T-cell (primary cell): ENCODE measurements around the gene PDHA1. TPM values are rescaled to one million over a fixed set of nuclear protein-coding genes. Genes with fewer than 3 reads are reported as not detected.

Experiments
- ATAC-seq, 4 experiments: fragments of 200-7000 bp in 3 of 4; fragments of 150-1000 bp in 1 of 4; cut with Tn5 transposase; replicated peaks in 1 of 4; 1 replicate in 3 of 4; 2 replicates in 1 of 4; pipeline ENCODE4 v1.10.0; 2021; ENCODE audit warnings: moderate library complexity in 3 of 4, mild to moderate bottlenecking in 2 of 4, moderate number of reproducible peaks in 1 of 4
- CTCF ChIA-PET, 2 donors: fragments of 300-600 bp; sonication (Branson Sonifier 250); formaldehyde crosslinking; loops; one replicate each; lab custom pipeline; 2022; ENCODE audit warnings: antibody characterized with exemption in 2 of 2; lab: Charles Lee
- POLR2A ChIA-PET, 2 donors: fragments of 300-600 bp; sonication (Branson Sonifier 250); formaldehyde crosslinking; loops; one replicate each; lab custom pipeline; 2022; ENCODE audit warnings: antibody characterized with exemption in 2 of 2; lab: Charles Lee
- DNase-seq, 35 experiments: peaks; one replicate each; pipeline versions ENCODE4 v3.0.0 to v3.0.0-alpha.2; 2013 to 2023
- H3K27ac ChIP-seq: one replicate; pipeline ENCODE4 v1.5.1; 2013; ENCODE audit warnings: low read length
- H3K27me3 ChIP-seq, 2 experiments: replicated peaks in 1 of 2; 1 replicate in 1 of 2; 2 replicates in 1 of 2; pipeline versions ENCODE4 v1.6.1 to v1.7.0; 2013; ENCODE audit warnings: low read length in 1 of 2, mixed read lengths in 1 of 2; ENCODE audit not compliant: control insufficient read depth in 2 of 2, insufficient read depth in 2 of 2; ENCODE audit errors: extremely low read depth in 1 of 2
- H3K36me3 ChIP-seq, 2 donors: 1 replicate in 1 of 2; 2 replicates in 1 of 2; pipeline versions ENCODE4 v1.6.1 to v1.7.0; 2013; ENCODE audit warnings: low read length in 1 of 2; ENCODE audit not compliant: control insufficient read depth in 2 of 2, insufficient read depth in 1 of 2; ENCODE audit errors: extremely low read depth in 1 of 2
- H3K4me1 ChIP-seq, 2 experiments: 1 replicate in 1 of 2; 2 replicates in 1 of 2; pipeline versions ENCODE4 v1.6.1 to v1.7.0; 2013; ENCODE audit warnings: low read length in 2 of 2, mixed read lengths in 1 of 2; ENCODE audit not compliant: insufficient read depth in 2 of 2, control insufficient read depth in 1 of 2; ENCODE audit errors: extremely low read depth in 1 of 2
- H3K4me3 ChIP-seq, 2 donors: 1 replicate in 1 of 2; 2 replicates in 1 of 2; pipeline versions ENCODE4 v1.5.1 to v1.7.0; 2013; ENCODE audit warnings: mild to moderate bottlenecking in 2 of 2, low read length in 1 of 2, moderate library complexity in 1 of 2; ENCODE audit not compliant: control insufficient read depth in 1 of 2; ENCODE audit errors: extremely low read depth in 1 of 2
- H3K9me3 ChIP-seq: 2 replicates; pipeline ENCODE4 v1.7.0; 2013
- H3K27ac Mint-ChIP-seq, 2 donors: one replicate each; pipeline ENCODE4 v1.8.0; 2020 to 2021; ENCODE audit warnings: mild to moderate bottlenecking in 2 of 2, mixed read lengths in 2 of 2
- H3K27me3 Mint-ChIP-seq, 2 donors: one replicate each; pipeline ENCODE4 v1.8.0; 2021 to 2022; ENCODE audit warnings: mixed read lengths in 2 of 2
- H3K36me3 Mint-ChIP-seq: one replicate; pipeline ENCODE4 v1.8.0; 2021; ENCODE audit warnings: mixed read lengths
- H3K4me1 Mint-ChIP-seq, 3 donors: one replicate each; pipeline ENCODE4 v1.8.0; 2020 to 2022; ENCODE audit warnings: mixed read lengths in 3 of 3, mild to moderate bottlenecking in 1 of 3
- H3K4me3 Mint-ChIP-seq, 3 donors: one replicate each; pipeline ENCODE4 v1.8.0; 2020 to 2022; ENCODE audit warnings: mild to moderate bottlenecking in 3 of 3, mixed read lengths in 3 of 3, moderate library complexity in 3 of 3
- H3K9me3 Mint-ChIP-seq, 3 donors: one replicate each; pipeline ENCODE4 v1.8.0; 2020 to 2022; ENCODE audit warnings: mixed read lengths in 3 of 3
- WGBS: methylation state at CpG from one replicate; pipeline ENCODE4 v1.1.5; 2013; ENCODE audit warnings: missing lambda C conversion rate; ENCODE audit not compliant: insufficient coverage; 5-methylcytosine and 5-hydroxymethylcytosine counted together
- total RNA-seq, 35 experiments: library from RNA in 6 of 35; stranded (reverse) in 6 of 35; fragments of 120-200 nt in 1 of 35; gene quantifications; one replicate each; pipeline versions ENCODE4 v1.2.1 to v1.2.4 and lab custom pipeline; 2013 to 2026

Gene PDHA1
- 100 to 1,000 TPM in 3 of 5 donors, 10 to 100 TPM in 2; 84.0 to 120 (median 114) TPM for total RNA-seq
- total RNA-seq (2013): 96.4 TPM
- total RNA-seq (lab: John Stamatoyannopoulos, UW): 49.3 to 141 (median 63.6) reads per million in 29 experiments

DNA sequence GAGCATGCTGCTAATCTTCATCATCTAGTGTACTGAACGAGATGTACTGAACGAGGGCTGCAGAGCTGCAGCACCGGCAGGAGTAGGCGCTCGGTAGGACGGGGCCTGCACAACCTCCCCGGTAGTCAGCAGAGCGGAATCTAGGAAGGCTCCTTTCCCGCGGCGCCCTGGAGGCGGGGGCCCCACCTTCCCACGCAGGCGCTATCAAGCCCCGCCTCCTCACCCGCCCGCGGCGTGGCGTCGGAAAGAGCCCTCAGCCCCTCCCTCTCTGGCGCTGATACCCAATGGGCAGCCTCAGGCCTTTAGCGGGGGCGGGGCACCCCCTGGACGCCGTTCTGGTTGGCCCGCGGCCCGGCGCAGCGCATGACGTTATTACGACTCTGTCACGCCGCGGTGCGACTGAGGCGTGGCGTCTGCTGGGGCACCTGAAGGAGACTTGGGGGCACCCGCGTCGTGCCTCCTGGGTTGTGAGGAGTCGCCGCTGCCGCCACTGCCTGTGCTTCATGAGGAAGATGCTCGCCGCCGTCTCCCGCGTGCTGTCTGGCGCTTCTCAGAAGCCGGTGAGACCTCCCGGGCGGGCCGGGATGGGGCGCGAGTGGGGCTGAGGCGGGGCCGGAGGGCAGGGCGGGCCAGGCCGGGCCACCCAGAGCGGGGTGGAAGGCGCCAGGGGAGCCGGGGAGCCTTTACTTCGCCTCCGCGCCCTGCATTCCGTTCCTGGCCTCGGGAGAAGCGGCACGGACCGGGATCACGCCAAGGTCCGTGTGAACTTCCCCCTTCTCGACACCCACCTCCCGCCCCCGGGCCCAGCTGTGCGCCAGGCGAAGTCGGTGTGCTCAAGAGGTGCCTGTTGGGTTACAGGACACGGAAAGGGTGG, at the start of gene PDHA1:
Gene PDHA1 (plus strand): TSS at position 393 of the 874 bp plus-strand sequence. CDS start 111 bp downstream, at position 504.
- Mint-ChIP-seq H3K27me3 (peaks cover 0 to 21% of the 10 kb centered on the region in 2 donors), H3K9me3 (no peaks in the 10 kb centered on the region), H3K4me1 (peaks cover 16 to 26% (median 24%) of the 10 kb centered on the region in 3 donors), H3K36me3 (no peaks in the 10 kb centered on the region), H3K4me3 (peak within 1 kb of the TSS; percentile 84 to 86 (median 86)), H3K27ac (peak within 1 kb of the TSS; percentile 79 to 91)
- ATAC-seq (peak; percentile 94 to 99 (median 98)), DNase-seq (peak; percentile 78 to 95 (median 90))
- Histone ChIP-seq H3K27me3 (no peaks in the 10 kb centered on the region), H3K36me3 (peaks cover 0 to 4% of the 10 kb centered on the region in 2 donors), H3K9me3 (no peaks in the 10 kb centered on the region), H3K27ac (peak within 1 kb of the TSS; percentile 60), H3K4me3 (peak within 1 kb of the TSS; percentile 57 to 75), H3K4me1 (peaks cover 7 to 25% of the 10 kb centered on the region in 2 experiments)
- WGBS: 0% methylated on average over 34 of the region's 81 CpGs
- ChIA-PET POLR2A (no interaction called here), CTCF (interaction anchor here in 1 of 2 donors (0.8 kb wide), 1 partner anchor 10 kb away, joined by 3 read pairs; no protein-coding TSS in a partner anchor)

GRCh38 chrX:19303256-19303880, 40.4 kb upstream of the PDHA1 start:
- no peaks in the 10 kb centered on the region for H3K9me3 Mint-ChIP-seq

GRCh38 chrX:19326567-19326966, 17.2 kb upstream of the PDHA1 start:
- H3K4me3 Mint-ChIP-seq: no peak overlapping the region
- POLR2A ChIA-PET: interaction anchor here in 1 of 2 donors (0.6 kb wide), 1 partner anchor 167 kb away, joined by 4 read pairs; no protein-coding TSS in a partner anchor

More at GRCh38 chrX:19303256-19303880, 40.4 kb upstream of the PDHA1 start:
- ChIA-PET CTCF (no interaction called here), POLR2A (no interaction called here)
- Histone ChIP-seq H3K9me3 (no peaks in the 10 kb centered on the region), H3K27ac (no peak overlapping the region), H3K4me3 (no peak overlapping the region), H3K36me3 (no peaks in the 10 kb centered on the region), H3K27me3 (no peaks in the 10 kb centered on the region), H3K4me1 (no peaks in the 10 kb centered on the region)
- no peak for DNase-seq
- peaks cover 2 to 18% of the 10 kb centered on the region in 2 donors for H3K27me3 Mint-ChIP-seq
- ATAC-seq: no peak
- no peak overlapping the region for H3K4me3 Mint-ChIP-seq
- H3K4me1 Mint-ChIP-seq: no peaks in the 10 kb centered on the region
- WGBS: no CpG with 5 or more reads among the region's 10 CpGs
- H3K27ac Mint-ChIP-seq: no peak overlapping the region
- H3K36me3 Mint-ChIP-seq: no peaks in the 10 kb centered on the region

GRCh38 chrX:19331831-19332230, 11.9 kb upstream of the PDHA1 start:
- DNase-seq (no peak), ATAC-seq (no peak)
- Histone ChIP-seq H3K4me3 (no peak overlapping the region), H3K27ac (no peak overlapping the region), H3K4me1 (no peaks in the 10 kb centered on the region), H3K36me3 (no peaks in the 10 kb centered on the region), H3K27me3 (no peaks in the 10 kb centered on the region), H3K9me3 (no peaks in the 10 kb centered on the region)
- H3K27ac Mint-ChIP-seq: no peak overlapping the region
- H3K4me3 Mint-ChIP-seq: no peak overlapping the region
- H3K36me3 Mint-ChIP-seq: no peaks in the 10 kb centered on the region
- POLR2A ChIA-PET: no interaction called here
- H3K4me1 Mint-ChIP-seq: no peaks in the 10 kb centered on the region
- peaks cover 0 to 4% of the 10 kb centered on the region in 2 donors for H3K27me3 Mint-ChIP-seq
- WGBS: 76% methylated on average over 3 of the region's 10 CpGs
- H3K9me3 Mint-ChIP-seq: peaks cover 2 to 4% (median 4%) of the 10 kb centered on the region in 3 donors
- CTCF ChIA-PET: no interaction called here

More at GRCh38 chrX:19326567-19326966, 17.2 kb upstream of the PDHA1 start:
- Mint-ChIP-seq H3K27me3 (peaks cover 1 to 6% of the 10 kb centered on the region in 2 donors), H3K4me1 (no peaks in the 10 kb centered on the region), H3K36me3 (no peaks in the 10 kb centered on the region), H3K27ac (no peak overlapping the region), H3K9me3 (no peaks in the 10 kb centered on the region)
- no CpG with 5 or more reads among the region's 2 CpGs for WGBS
- no peak overlapping the region for H3K27ac ChIP-seq
- no peaks in the 10 kb centered on the region for H3K9me3 ChIP-seq
- no peaks in the 10 kb centered on the region for H3K36me3 ChIP-seq
- DNase-seq (no peak), ATAC-seq (no peak)
- no peak overlapping the region for H3K4me3 ChIP-seq
- H3K27me3 ChIP-seq: no peaks in the 10 kb centered on the region
- CTCF ChIA-PET: no interaction called here
- no peaks in the 10 kb centered on the region for H3K4me1 ChIP-seq

- H3K4me1 Mint-ChIP-seq: no peaks in the 10 kb centered on the region
- H3K27me3 Mint-ChIP-seq: peaks cover 0 to 4% of the 10 kb centered on the region in 2 donors
- Histone ChIP-seq H3K27me3 (no peaks in the 10 kb centered on the region), H3K4me1 (no peaks in the 10 kb centered on the region), H3K4me3 (no peak overlapping the region), H3K9me3 (no peaks in the 10 kb centered on the region), H3K27ac (no peak overlapping the region), H3K36me3 (no peaks in the 10 kb centered on the region)
- peaks cover 2 to 4% (median 4%) of the 10 kb centered on the region in 3 donors for H3K9me3 Mint-ChIP-seq
- DNase-seq: no peak
- H3K36me3 Mint-ChIP-seq: no peaks in the 10 kb centered on the region
- ChIA-PET CTCF (interaction anchor here in 1 of 2 donors (0.5 to 0.9 kb wide), 2 partner anchors 391 to 1595 kb away, joined by 3 read pairs; no protein-coding TSS in a partner anchor), POLR2A (no interaction called here)
- no peak overlapping the region for H3K27ac Mint-ChIP-seq
- no peak for ATAC-seq
- H3K4me3 Mint-ChIP-seq: no peak overlapping the region
- WGBS: 81% methylated on average over 4 of the region's 5 CpGs
These were observed 10.7 kb upstream of the PDHA1 start for GRCh38 chrX:19332983-19333382.
